Loucy (cell line): ENCODE results near the gene COL27A1.

ENCODE experiments used
- H2AFZ ChIP-seq: fragments of 200-600 bp; sonication (generic); 2 replicates; pipeline ENCODE4 v1.6.0; 2016; ENCODE audit warnings: antibody characterized with exemption, mild to moderate bottlenecking, low read length, moderate library complexity
- H3F3A ChIP-seq: fragments of 200-600 bp; 2 replicates; pipeline ENCODE4 v1.6.0; 2016; ENCODE audit warnings: antibody characterized with exemption, low read depth, mild to moderate bottlenecking
- H3K27me3 ChIP-seq: fragments of 200-600 bp; sonication (generic); 2 replicates; pipeline ENCODE4 v1.6.1; 2014; ENCODE audit warnings: low read length, mild to moderate bottlenecking; ENCODE audit not compliant: insufficient read depth, poor library complexity, severe bottlenecking
- H3K36me3 ChIP-seq: fragments of 200-600 bp; sonication (generic); 2 replicates; pipeline ENCODE4 v1.6.1; 2016; ENCODE audit warnings: low read length; ENCODE audit not compliant: insufficient read depth
- H3K4me1 ChIP-seq: fragments of 200-600 bp; sonication (generic); 2 replicates; pipeline ENCODE4 v1.5.1; 2014; ENCODE audit warnings: low read length, mild to moderate bottlenecking; ENCODE audit not compliant: insufficient read depth, poor library complexity, severe bottlenecking
- H3K4me2 ChIP-seq: fragments of 200-600 bp; sonication (generic); 2 replicates; pipeline ENCODE4 v1.6.0; 2014; ENCODE audit warnings: antibody characterized with exemption, low read length, low read depth, mild to moderate bottlenecking; ENCODE audit not compliant: poor library complexity, severe bottlenecking
- H3K4me3 ChIP-seq: fragments of 200-600 bp; sonication (generic); 2 replicates; pipeline ENCODE4 v1.5.1; 2014; ENCODE audit warnings: low read length, mild to moderate bottlenecking, mixed read lengths; ENCODE audit not compliant: poor library complexity, severe bottlenecking
- H3K79me2 ChIP-seq: fragments of 200-600 bp; sonication (generic); 2 replicates; pipeline ENCODE4 v1.6.1; 2014; ENCODE audit warnings: low read length; ENCODE audit not compliant: insufficient read depth
- H3K9ac ChIP-seq: fragments of 200-600 bp; sonication (generic); 2 replicates; pipeline ENCODE4 v1.6.0; 2014; ENCODE audit warnings: mild to moderate bottlenecking, low read depth, low read length, moderate library complexity; ENCODE audit not compliant: poor library complexity, severe bottlenecking
- H3K9me2 ChIP-seq: fragments of 200-600 bp; sonication (generic); replicated peaks from 2 replicates; pipeline ENCODE4 v1.6.1; 2016; ENCODE audit warnings: low read depth, low read length, mixed read lengths
- H3K9me3 ChIP-seq: fragments of 200-600 bp; sonication (generic); 2 replicates; pipeline ENCODE4 v1.6.1; 2014; ENCODE audit warnings: mild to moderate bottlenecking, antibody characterized with exemption, low read length, low read depth; ENCODE audit not compliant: insufficient read depth
- H4K20me1 ChIP-seq: fragments of 200-600 bp; sonication (generic); 2 replicates; pipeline ENCODE4 v1.6.0; 2014; ENCODE audit warnings: antibody characterized with exemption, low read length, mild to moderate bottlenecking; ENCODE audit not compliant: insufficient read depth, poor library complexity, severe bottlenecking
- EZH2phosphoT487 ChIP-seq: fragments of 200-600 bp; IDR thresholded peaks from 2 replicates; pipeline ENCODE4 v1.6.1; 2018; ENCODE audit warnings: antibody characterized with exemption, mild to moderate bottlenecking, moderate library complexity, borderline replicate concordance
- TF ChIP-seq, protein P1 (sequence below): fragments of 200-600 bp; sonication (generic); conservative IDR thresholded peaks from 2 replicates; pipeline ENCODE4 v1.5.1; 2014; ENCODE audit warnings: mild to moderate bottlenecking, antibody characterized with exemption, low read length

COL27A1 gene

DNA sequence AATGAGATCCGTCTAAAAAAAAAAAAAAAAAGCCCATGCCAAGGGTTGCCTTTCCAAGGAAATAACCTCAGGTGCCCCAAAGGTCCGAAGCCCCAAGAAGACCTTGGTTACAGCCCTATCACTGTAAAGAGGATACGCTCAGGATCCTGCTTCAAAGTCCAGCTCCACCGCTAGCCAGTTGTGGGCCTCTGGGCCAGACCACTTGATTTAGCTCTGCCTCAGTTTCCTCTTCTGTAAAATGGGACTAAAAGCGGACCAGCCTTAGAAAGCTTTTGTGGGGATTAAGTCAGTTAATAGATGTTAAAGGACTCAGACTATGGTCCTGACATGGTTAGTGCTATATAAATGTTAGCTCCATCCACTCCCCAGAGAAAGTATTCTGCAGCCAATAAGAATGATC is 118.9 kb downstream of the COL27A1 start:
- Histone ChIP-seq H2AFZ (no peak overlapping the region), H4K20me1 (no peaks in the 10 kb centered on the region), H3K4me2 (no peak overlapping the region), H3K27me3 (no peaks in the 10 kb centered on the region), H3K9me3 (no peaks in the 10 kb centered on the region), H3K9ac (no peak overlapping the region), H3F3A (no peaks in the 10 kb centered on the region), H3K9me2 (no peaks in the 10 kb centered on the region), H3K36me3 (no peaks in the 10 kb centered on the region), H3K4me1 (no peaks in the 10 kb centered on the region), H3K79me2 (no peaks in the 10 kb centered on the region), H3K4me3 (no peak overlapping the region)
- TF ChIP-seq, protein P1, sequence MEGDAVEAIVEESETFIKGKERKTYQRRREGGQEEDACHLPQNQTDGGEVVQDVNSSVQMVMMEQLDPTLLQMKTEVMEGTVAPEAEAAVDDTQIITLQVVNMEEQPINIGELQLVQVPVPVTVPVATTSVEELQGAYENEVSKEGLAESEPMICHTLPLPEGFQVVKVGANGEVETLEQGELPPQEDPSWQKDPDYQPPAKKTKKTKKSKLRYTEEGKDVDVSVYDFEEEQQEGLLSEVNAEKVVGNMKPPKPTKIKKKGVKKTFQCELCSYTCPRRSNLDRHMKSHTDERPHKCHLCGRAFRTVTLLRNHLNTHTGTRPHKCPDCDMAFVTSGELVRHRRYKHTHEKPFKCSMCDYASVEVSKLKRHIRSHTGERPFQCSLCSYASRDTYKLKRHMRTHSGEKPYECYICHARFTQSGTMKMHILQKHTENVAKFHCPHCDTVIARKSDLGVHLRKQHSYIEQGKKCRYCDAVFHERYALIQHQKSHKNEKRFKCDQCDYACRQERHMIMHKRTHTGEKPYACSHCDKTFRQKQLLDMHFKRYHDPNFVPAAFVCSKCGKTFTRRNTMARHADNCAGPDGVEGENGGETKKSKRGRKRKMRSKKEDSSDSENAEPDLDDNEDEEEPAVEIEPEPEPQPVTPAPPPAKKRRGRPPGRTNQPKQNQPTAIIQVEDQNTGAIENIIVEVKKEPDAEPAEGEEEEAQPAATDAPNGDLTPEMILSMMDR, result no peak
- no peak for TF ChIP-seq EZH2phosphoT487

DNA sequence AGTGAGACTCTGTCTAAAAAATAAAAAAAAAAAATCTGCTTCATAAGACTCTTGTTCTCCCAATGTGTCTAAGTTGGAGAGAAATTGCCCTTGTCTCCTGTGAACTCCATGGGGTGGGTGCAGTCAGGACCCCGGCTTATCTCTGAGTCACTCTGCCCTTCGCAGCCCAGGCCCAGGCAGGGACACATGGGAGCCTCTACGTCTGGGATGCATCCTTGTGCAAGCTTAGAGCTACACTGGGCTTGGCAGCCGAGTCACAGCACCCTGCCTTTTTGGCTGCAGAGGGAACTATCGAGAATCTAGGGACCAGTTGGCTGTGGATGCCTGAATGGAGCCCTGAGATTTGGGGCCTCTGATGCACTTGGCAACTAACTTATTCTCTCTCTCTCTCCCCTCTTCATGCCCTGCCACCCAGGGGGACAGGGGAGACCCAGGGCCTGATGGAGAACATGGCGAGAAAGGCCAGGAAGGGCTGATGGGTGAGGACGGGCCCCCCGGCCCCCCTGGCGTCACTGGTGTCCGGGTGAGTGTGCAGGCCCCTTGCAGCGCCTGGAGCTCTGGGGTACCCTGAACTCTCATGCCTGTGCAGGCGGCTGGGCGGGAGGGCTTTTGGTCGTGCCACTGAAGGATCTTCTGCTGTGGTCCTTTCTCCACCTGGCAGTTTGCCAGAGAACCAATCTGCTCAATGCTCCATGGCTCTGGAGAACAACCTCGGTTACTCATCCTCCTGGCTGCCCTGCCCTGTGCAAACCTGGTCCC is 120.1 kb downstream of the COL27A1 start:
- H3K36me3 ChIP-seq, result no peaks in the 10 kb centered on the region
- H3K9me2 ChIP-seq, result no peaks in the 10 kb centered on the region
- H3K4me3 ChIP-seq, result no peak overlapping the region
- H3K9ac ChIP-seq, result no peak overlapping the region
- no peaks in the 10 kb centered on the region for H3K9me3 ChIP-seq
- no peaks in the 10 kb centered on the region for H3K27me3 ChIP-seq
- H3K4me1 ChIP-seq, result no peaks in the 10 kb centered on the region
- no peak for TF ChIP-seq EZH2phosphoT487
- TF ChIP-seq, protein P1, result no peak
- no peaks in the 10 kb centered on the region for H4K20me1 ChIP-seq
- no peak overlapping the region for H2AFZ ChIP-seq
- no peaks in the 10 kb centered on the region for H3K79me2 ChIP-seq
- no peaks in the 10 kb centered on the region for H3F3A ChIP-seq
- no peak overlapping the region for H3K4me2 ChIP-seq

DNA sequence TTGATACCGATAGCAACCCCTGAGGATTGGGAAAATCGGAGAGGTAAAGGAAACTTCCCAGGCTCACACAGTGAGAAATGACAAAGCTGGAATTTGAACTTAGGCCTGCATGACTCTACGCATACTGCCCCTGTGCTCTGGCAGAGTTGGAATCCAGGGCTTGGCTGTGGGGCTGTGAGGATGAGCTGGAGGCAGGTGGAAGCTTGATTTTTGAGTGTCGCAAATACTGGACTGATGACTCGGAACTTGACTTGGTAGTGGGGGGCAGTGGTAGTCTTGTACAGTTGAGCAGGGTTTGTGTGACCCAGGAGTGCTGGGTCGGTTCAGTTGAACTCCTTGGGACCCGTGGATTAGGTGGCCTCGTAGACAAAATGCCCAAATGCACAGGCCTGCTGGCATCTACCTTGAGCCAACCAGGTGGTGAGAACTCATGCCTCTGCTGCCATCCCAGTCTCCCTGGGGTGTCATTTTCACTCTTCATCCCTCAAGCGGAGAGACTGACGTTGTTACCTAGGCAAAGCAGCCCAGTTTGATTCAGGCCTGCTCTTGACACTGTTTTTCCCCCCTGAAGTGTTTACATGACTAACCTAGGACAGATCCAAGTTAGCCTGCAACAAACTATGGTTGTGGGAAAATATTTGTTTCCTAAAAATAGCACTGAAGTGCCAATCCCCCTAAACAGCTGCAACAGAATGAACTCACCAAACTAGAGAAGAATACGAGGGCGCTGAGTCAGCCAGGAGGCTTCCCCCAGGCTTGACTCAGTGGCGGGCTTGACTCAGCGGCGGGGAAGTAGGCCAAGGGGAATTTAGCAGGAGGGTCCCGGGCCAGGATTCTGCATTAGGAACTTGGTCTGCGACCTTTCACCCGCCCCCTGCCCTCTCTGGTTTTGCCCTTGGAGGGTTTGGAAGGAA is 121.8 kb downstream of the COL27A1 start:
- no peak overlapping the region for H3K9ac ChIP-seq
- no peaks in the 10 kb centered on the region for H3K4me1 ChIP-seq
- H3K9me3 ChIP-seq, result no peaks in the 10 kb centered on the region
- H3K4me3 ChIP-seq, result no peak overlapping the region
- H3K79me2 ChIP-seq, result no peaks in the 10 kb centered on the region
- TF ChIP-seq, protein P1, result no peak
- TF ChIP-seq EZH2phosphoT487, result no peak
- H3F3A ChIP-seq, result no peaks in the 10 kb centered on the region
- H2AFZ ChIP-seq, result no peak overlapping the region
- no peak overlapping the region for H3K4me2 ChIP-seq
- H4K20me1 ChIP-seq, result no peaks in the 10 kb centered on the region
- no peaks in the 10 kb centered on the region for H3K36me3 ChIP-seq
- no peaks in the 10 kb centered on the region for H3K9me2 ChIP-seq
- no peaks in the 10 kb centered on the region for H3K27me3 ChIP-seq
